T-helper 1 cell treated with Interleukin-12 subunit alpha and Interleukin-12 subunit beta and Interleukin-4 antibody, amounts not matched to agents 30 ng/mL and 1 ng/mL, for 36 hours (primary cell): Measurements from ENCODE around the gene MPZ. TPM values are rescaled to one million over a fixed set of nuclear protein-coding genes. Genes with fewer than 3 reads are reported as not detected.

Experiments used
- intact Hi-C: fragments of 100-400 bp; cut with micrococcal nuclease; formaldehyde crosslinking; loops from one replicate; pipeline ENCODE4 v1.15.1; 2024
- total RNA-seq: library from RNA; stranded (reverse); gene quantifications from 2 replicates; pipeline ENCODE4 v1.2.3, GENCODE V29; 2022

MPZ gene
- total RNA-seq, 1 donor from 2014 or later = 6.1 TPM

- intact Hi-C loops = loop anchor here (10.0 kb wide), 1 partner anchor 260 kb away; the partner anchor contains the start of gene USF1
Measured at GRCh38 chr1:161304927-161305866, 4.6 kb downstream of the MPZ start.

- intact Hi-C loops = loop anchor here (2.0 to 10.0 kb wide), 2 partner anchors 20 to 256 kb away; partner anchors contain the start of gene USF1
Measured at GRCh38 chr1:161300478-161300877, 9.3 kb downstream of the MPZ start.

- intact Hi-C loops = no loop called here
Measured at GRCh38 chr1:161299347-161299746, 10.4 kb downstream of the MPZ start.

- intact Hi-C loops = no loop called here
Measured at GRCh38 chr1:161298116-161298515, 11.7 kb downstream of the MPZ start.

- intact Hi-C loops = no loop called here
Measured at GRCh38 chr1:161297415-161297814, 12.4 kb downstream of the MPZ start.

GRCh38 chr1:161290779-161291178, 19.0 kb downstream of the MPZ start:
- intact Hi-C loops = loop anchor here (1.0 kb wide), 5 partner anchors 16 to 124 kb away; partner anchors contain the start of gene PPOX

GRCh38 chr1:161287482-161288054, 22.2 kb downstream of the MPZ start:
- intact Hi-C loops = no loop called here

GRCh38 chr1:161285521-161285920, 24.2 kb downstream of the MPZ start:
- intact Hi-C loops = no loop called here

GRCh38 chr1:161285113-161285512, 24.7 kb downstream of the MPZ start:
- intact Hi-C loops = no loop called here

GRCh38 chr1:161282991-161283390, 26.8 kb downstream of the MPZ start:
- intact Hi-C loops = no loop called here

GRCh38 chr1:161274874-161275273, 34.9 kb downstream of the MPZ start:
- intact Hi-C loops = no loop called here

- intact Hi-C loops = no loop called here
Measured at GRCh38 chr1:161273402-161273801, 36.4 kb downstream of the MPZ start.

- intact Hi-C loops = no loop called here
Measured at GRCh38 chr1:161267321-161267720, 42.4 kb downstream of the MPZ start.

GRCh38 chr1:161266836-161267235, 42.9 kb downstream of the MPZ start:
- intact Hi-C loops = no loop called here

GRCh38 chr1:161266202-161266601, 43.6 kb downstream of the MPZ start:
- intact Hi-C loops = no loop called here

GRCh38 chr1:161265305-161265704, 44.5 kb downstream of the MPZ start:
- intact Hi-C loops = no loop called here

GRCh38 chr1:161261261-161262235, 48.2 kb downstream of the MPZ start:
- intact Hi-C loops = no loop called here

- intact Hi-C loops = no loop called here
Measured at GRCh38 chr1:161260376-161261260, 49.1 kb downstream of the MPZ start.

GRCh38 chr1:161259765-161260164, 50.0 kb downstream of the MPZ start:
- intact Hi-C loops = no loop called here

- intact Hi-C loops = no loop called here
Measured at GRCh38 chr1:161259345-161259702, 50.4 kb downstream of the MPZ start.
